K562 (cell line): ENCODE data around the gene CETN1. TPM values are rescaled to one million over a fixed set of nuclear protein-coding genes. Genes with fewer than 3 reads are reported as not detected.

Source experiments
- ATAC-seq: fragments of 200-7000 bp; cut with Tn5 transposase; 3 replicates; pipeline ENCODE4 v1.9.1; 2020; ENCODE audit warnings: moderate library complexity
- BruUV-seq: library from RNA; stranded (reverse); fragments of 400-500 nt; replicated peaks from 2 replicates; lab custom pipeline; 2021; lab: Mats Ljungman, UMichigan
- CTCF ChIA-PET: fragments of 300-600 bp; formaldehyde crosslinking; extraction: SDS; loops from one replicate; lab custom pipeline; 2021; ENCODE audit warnings: low intra/inter-chr PET ratio; lab: Yijun Ruan, JAX
- POLR2A ChIA-PET: fragments of 300-600, 350-650 bp; sonication (Branson Sonifier 250); formaldehyde crosslinking; extraction: SDS; loops from one replicate; lab custom pipeline; 2021; ENCODE audit warnings: antibody characterized with exemption, inconsistent platforms; lab: Yijun Ruan, JAX
- DNase-seq, 4 experiments: peaks; one replicate each; pipeline versions ENCODE4 v3.0.0 to v3.0.0-alpha.2; 2011 to 2018; ENCODE audit warnings: low spot score in 3 of 4, mixed read lengths in 3 of 4; ENCODE audit errors: extremely low read depth in 1 of 4
- FAIRE-seq: peaks from 2 replicates; lab custom pipeline; 2011; peaks lifted over from hg19 to GRCh38; lab: Jason Lieb, UNC
- H2AFZ ChIP-seq: 2 replicates; pipeline ENCODE4 v1.6.0; 2011; ENCODE audit warnings: low read depth, low read length, control low read depth, inconsistent platforms
- H3K27ac ChIP-seq: fragments of 200-600 bp; 3 replicates; pipeline ENCODE4 v1.8.0; 2011; ENCODE audit warnings: low read depth, mild to moderate bottlenecking, control low read depth, inconsistent platforms, low read length, moderate library complexity, mixed read lengths; ENCODE audit errors: extremely low read depth
- H3K27me3 ChIP-seq, 2 experiments: fragments of 300-600 bp in 1 of 2; 2 replicates in 1 of 2; 3 replicates in 1 of 2; pipeline versions ENCODE4 v1.6.0 to v1.8.0; 2011; ENCODE audit warnings: inconsistent platforms in 2 of 2, low read length in 2 of 2, mild to moderate bottlenecking in 1 of 2, mixed read lengths in 1 of 2, moderate library complexity in 1 of 2; ENCODE audit not compliant: control insufficient read depth in 2 of 2, insufficient read depth in 2 of 2
- H3K36me3 ChIP-seq: fragments of 300-600 bp; 3 replicates; pipeline ENCODE4 v1.8.0; 2011; ENCODE audit warnings: mild to moderate bottlenecking, low read length, inconsistent platforms; ENCODE audit not compliant: control insufficient read depth, insufficient read depth
- H3K4me1 ChIP-seq, 2 experiments: fragments of 200-600 bp in 1 of 2; replicated peaks in 1 of 2; 2 replicates in 1 of 2; 3 replicates in 1 of 2; pipeline versions ENCODE4 v1.5.1 to v1.8.0; 2011; ENCODE audit warnings: inconsistent platforms in 2 of 2, low read length in 2 of 2, mild to moderate bottlenecking in 1 of 2, mixed read lengths in 1 of 2, moderate library complexity in 1 of 2; ENCODE audit not compliant: control insufficient read depth in 2 of 2, insufficient read depth in 2 of 2
- H3K4me2 ChIP-seq: 2 replicates; pipeline ENCODE4 v1.6.1; 2011; ENCODE audit warnings: low read length, control low read depth, inconsistent platforms, mixed read lengths; ENCODE audit not compliant: insufficient read depth
- H3K4me3 ChIP-seq: fragments of 200-600 bp; sonication (generic), shearing (Covaris generic); 2 replicates; pipeline ENCODE4 v1.5.1; 2016; ENCODE audit warnings: control low read depth, inconsistent platforms
- H3K79me2 ChIP-seq: fragments of 200-600 bp; 3 replicates; pipeline ENCODE4 v1.8.0; 2011; ENCODE audit warnings: low read length, inconsistent platforms; ENCODE audit not compliant: control insufficient read depth, insufficient read depth
- H3K9ac ChIP-seq, 2 experiments: 2 replicates each; pipeline versions ENCODE4 v1.6.0 to v1.6.1; 2011; ENCODE audit warnings: low read depth in 2 of 2, low read length in 2 of 2, control low read depth in 1 of 2, inconsistent platforms in 1 of 2, mild to moderate bottlenecking in 1 of 2, mixed read lengths in 1 of 2; ENCODE audit not compliant: insufficient read depth in 1 of 2
- H3K9me1 ChIP-seq: one replicate; pipeline ENCODE4 v1.6.0; 2011; ENCODE audit warnings: inconsistent platforms, mild to moderate bottlenecking, low read length, moderate library complexity; ENCODE audit not compliant: control insufficient read depth, insufficient read depth
- H3K9me3 ChIP-seq: replicated peaks from 2 replicates; pipeline ENCODE4 v1.5.1; 2011; ENCODE audit warnings: low read depth, low read length, inconsistent platforms; ENCODE audit not compliant: control insufficient read depth, insufficient read depth
- H4K20me1 ChIP-seq: replicated peaks from 2 replicates; pipeline ENCODE4 v1.6.1; 2011; ENCODE audit warnings: low read length, inconsistent platforms, mixed read lengths; ENCODE audit not compliant: control insufficient read depth, insufficient read depth
- ARNT ChIP-seq, 2 experiments: fragments of 450-650 bp; IDR thresholded peaks; 2 replicates each; pipeline ENCODE4 v1.6.1; 2016; ENCODE audit warnings: mild to moderate bottlenecking in 1 of 2
- CBX1 ChIP-seq: sonication (generic); IDR thresholded peaks from 2 replicates; pipeline ENCODE4 v1.6.1; 2016; ENCODE audit warnings: antibody characterized with exemption, low read depth, mild to moderate bottlenecking
- CREM ChIP-seq: IDR thresholded peaks from 2 replicates; pipeline ENCODE4 v1.6.1; 2014; ENCODE audit warnings: antibody characterized with exemption, low read depth
- E4F1 ChIP-seq: fragments of 250-450 bp; sonication (Bioruptor Pico); IDR thresholded peaks from 2 replicates; pipeline ENCODE4 v1.5.0; 2021; ENCODE audit warnings: mild to moderate bottlenecking, borderline replicate concordance
- FOS ChIP-seq: IDR thresholded peaks from 3 replicates; pipeline ENCODE4 v1.6.1; 2011; ENCODE audit not compliant: insufficient read length; ENCODE audit errors: extremely low read depth
- FOSL1 ChIP-seq: fragments of 200-800 bp; sonication (Bioruptor generic); conservative IDR thresholded peaks from 2 replicates; pipeline ENCODE4 v1.6.1; 2016; ENCODE audit warnings: missing genetic modification characterization, missing compliant biosample characterization
- HNRNPH1 ChIP-seq: fragments of 200-400 bp; formaldehyde crosslinking; optimal IDR thresholded peaks from 2 replicates; pipeline ENCODE3; 2017; ENCODE audit warnings: low read depth, mild to moderate bottlenecking, low read length, moderate library complexity
- NEUROD1 ChIP-seq: fragments of 150-350 bp; IDR thresholded peaks from 2 replicates; pipeline ENCODE4 v1.6.1; 2014; ENCODE audit warnings: borderline replicate concordance, low read length, low read depth; ENCODE audit not compliant: partially characterized antibody
- PATZ1 ChIP-seq: fragments of 250-450 bp; sonication (Bioruptor Pico); IDR thresholded peaks from 2 replicates; pipeline ENCODE4 v1.5.0; 2020; ENCODE audit warnings: mild to moderate bottlenecking, borderline replicate concordance
- SNRNP70 ChIP-seq: fragments of 200-400 bp; formaldehyde crosslinking; optimal IDR thresholded peaks from 2 replicates; pipeline ENCODE3; 2017; ENCODE audit warnings: low read depth, low read length
- SP1 ChIP-seq: sonication (generic); formaldehyde crosslinking; IDR thresholded peaks from 2 replicates; pipeline ENCODE4 v1.8.1; 2022; ENCODE audit warnings: mild to moderate bottlenecking, missing genetic modification reagents
- XRCC3 ChIP-seq: fragments of 450-650 bp; IDR thresholded peaks from 2 replicates; pipeline ENCODE4 v1.6.1; 2017; ENCODE audit warnings: mild to moderate bottlenecking, moderate library complexity
- ZBTB17 ChIP-seq: fragments of 450-650 bp; formaldehyde crosslinking; IDR thresholded peaks from 2 replicates; pipeline ENCODE4 v1.4.0; 2020; ENCODE audit warnings: mild to moderate bottlenecking
- ZNF133 ChIP-seq: fragments of 250-450 bp; sonication (Bioruptor Pico); IDR thresholded peaks from 2 replicates; pipeline ENCODE4 v1.4.0; 2020; ENCODE audit warnings: mild to moderate bottlenecking
- ZNF174 ChIP-seq: fragments of 250-450 bp; sonication (Bioruptor Pico); IDR thresholded peaks from 2 replicates; pipeline ENCODE4 v1.4.0; 2020; ENCODE audit warnings: mild to moderate bottlenecking
- ZNF224 ChIP-seq: sonication (generic); formaldehyde crosslinking; IDR thresholded peaks from 2 replicates; pipeline ENCODE4 v1.8.0; 2022; ENCODE audit warnings: mild to moderate bottlenecking, missing genetic modification reagents
- WGBS: fragments of 100-300 bp; shearing (Covaris generic); methylation state at CpG from one replicate; pipeline ENCODE4 v1.1.6; 2016; ENCODE audit warnings: low coverage, mixed read lengths; ENCODE audit not compliant: insufficient coverage; ENCODE audit errors: missing lambda C conversion rate; 5-methylcytosine and 5-hydroxymethylcytosine counted together
- in situ Hi-C: fragments of 300-500 bp; cut with MboI; formaldehyde crosslinking; loops from 4 replicates; pipeline ENCODE4 v1.15.0; 2018; ENCODE audit warnings: inconsistent platforms, mixed read lengths
- intact Hi-C: fragments of 100-400 bp; cut with micrococcal nuclease; formaldehyde crosslinking; loops from 2 replicates; pipeline ENCODE4 v1.14.2; 2022
- polyA plus RNA-seq, 8 experiments: library from polyadenylated mRNA; depleted of rRNA in 4 of 8; stranded (reverse) in 5 of 8; unstranded in 3 of 8; fragments of >200 nt; fragmentation: Nextera tagmentation in 2 of 8; fragmentation: Illumina TruSeq in 1 of 8; extraction: Ambion mirVana in 2 of 8; extraction: Trizol in 1 of 8; gene quantifications; 2 replicates each; pipeline versions ENCODE4 v1.2.1 to v1.2.3, GENCODE V29; 2011 to 2014; ENCODE audit warnings: inconsistent platforms in 1 of 8, missing spikeins in 1 of 8
- total RNA-seq, 7 experiments: library from RNA; depleted of rRNA in 6 of 7; stranded (reverse); fragments of >200 nt in 6 of 7; fragmentation: Illumina TruSeq in 2 of 7; extraction: Trizol in 2 of 7; gene quantifications; 2 replicates each; pipeline versions ENCODE4 v1.2.1 to v1.2.3, GENCODE V29; 2011 to 2021; ENCODE audit warnings: low replicate concordance in 1 of 7

CETN1 gene
- total and polyA plus RNA-seq, 9 of the 15 experiments (the other 6 are each of a cell fraction or from before 2014, with no cell fraction given): 0.07 to 0.34 (median 0.19) TPM; not detected in 3

- intact Hi-C loops: loop anchor here (2.0 to 5.0 kb wide), 3 partner anchors 93 to 331 kb away; no protein-coding TSS in a partner anchor
- H4K20me1 ChIP-seq: no peaks in the 10 kb centered on the region
- H3K36me3 ChIP-seq: no peaks in the 10 kb centered on the region
- peak overlapping the region; percentile 47; the same call in 2 of the 3 replicates for H3K27ac ChIP-seq
- DNase-seq: peak; percentile 85 to 92 (median 86)
- H3K4me3 ChIP-seq: no peak overlapping the region
- no peaks in the 10 kb centered on the region for H3K9me1 ChIP-seq
- in situ Hi-C loops: no loop called here
- H3K4me1 ChIP-seq: peaks cover 0 to 6% of the 10 kb centered on the region in 2 experiments; a peak in 3 of 5 replicates
- ChIA-PET CTCF (no interaction called here), POLR2A (interaction anchor here (1.0 to 1.2 kb wide), 3 partner anchors 8 to 13 kb away, joined by 3 to 7 read pairs (median 3); no protein-coding TSS in a partner anchor)
- peak; percentile 87 for ATAC-seq
- FAIRE-seq: peak; percentile 98
- peak overlapping the region; percentile 8; the same call in 1 of the 2 replicates for H3K4me2 ChIP-seq
- H2AFZ ChIP-seq: peak overlapping the region; percentile 6
- peak overlapping the region in 1 of 2 experiments; percentile 38; a peak in 1 of 4 replicates for H3K9ac ChIP-seq
- WGBS: 6% methylated on average over 13 of the region's 13 CpGs
- H3K9me3 ChIP-seq: no peaks in the 10 kb centered on the region
- no peaks in the 10 kb centered on the region for H3K79me2 ChIP-seq
- BruUV-seq: no TSS peak
- peaks cover 0 to 5% of the 10 kb centered on the region in 2 experiments; a peak in 1 of 5 replicates for H3K27me3 ChIP-seq
- TF ChIP-seq ZNF174: no peak
- TF ChIP-seq NEUROD1: no peak
- no peak for TF ChIP-seq E4F1 (CRISPR knock-in tag)
- no peak for TF ChIP-seq PATZ1 (CRISPR knock-in tag)
- no peak for TF ChIP-seq ZNF224
- no peak for TF ChIP-seq ZNF133 (CRISPR knock-in tag)
- no peak for TF ChIP-seq XRCC3
- TF ChIP-seq CBX1: no peak
- TF ChIP-seq ARNT (IDR thresholded peaks at IDR 0.05): peak; percentile 96 to 97
- no peak for TF ChIP-seq FOS
- TF ChIP-seq FOSL1 (tag): peak; percentile 75
- TF ChIP-seq ZBTB17 (CRISPR knock-in tag): no peak
- TF ChIP-seq SP1 (CRISPR knock-in tag): no peak
- peak; percentile 91 for TF ChIP-seq CREM
- no peak for TF ChIP-seq SNRNP70
- TF ChIP-seq HNRNPH1: no peak
Observed at GRCh38 chr18:617970-618504, 37.9 kb downstream of the CETN1 start.
